OCI-LY3 (cell line): ENCODE data around the gene PYGM.

Experiments used
- H2AFZ ChIP-seq: fragments of 200-600, 300-600 bp; shearing (Covaris generic); 2 replicates; pipeline ENCODE4 v1.6.0; 2014; ENCODE audit warnings: antibody characterized with exemption, low read depth, low read length
- H3K27ac ChIP-seq: fragments of 200-600, 300-600 bp; sonication (generic); 2 replicates; pipeline ENCODE4 v1.5.1; 2014; ENCODE audit warnings: mild to moderate bottlenecking, low read length, moderate library complexity, mixed read lengths
- H3K27me3 ChIP-seq: fragments of 200-600, 300-600 bp; sonication (generic); 2 replicates; pipeline ENCODE4 v1.6.1; 2014; ENCODE audit warnings: low read depth, low read length, mixed read lengths
- H3K36me3 ChIP-seq: fragments of 200-600, 300-600 bp; sonication (generic); replicated peaks from 2 replicates; pipeline ENCODE3; 2014; ENCODE audit warnings: low read depth, low read length, mixed read lengths
- H3K4me1 ChIP-seq: fragments of 300-600, 200-600 bp; sonication (generic); 2 replicates; pipeline ENCODE4 v1.6.1; 2014; ENCODE audit warnings: low read length, mixed read lengths
- H3K4me2 ChIP-seq: fragments of 200-600, 300-600 bp; sonication (generic); 2 replicates; pipeline ENCODE4 v1.6.1; 2014; ENCODE audit warnings: low read length, mixed read lengths
- H3K4me3 ChIP-seq: fragments of 300-600, 200-600 bp; sonication (generic); 2 replicates; pipeline ENCODE4 v1.5.1; 2014; ENCODE audit warnings: antibody characterized with exemption, mild to moderate bottlenecking, low read length, moderate library complexity
- H3K79me2 ChIP-seq: fragments of 300-600, 200-600 bp; shearing (Covaris generic); 2 replicates; pipeline ENCODE4 v1.6.1; 2014; ENCODE audit warnings: mild to moderate bottlenecking, low read length, mixed read lengths
- H3K9ac ChIP-seq: fragments of 300-600, 200-600 bp; shearing (Covaris generic); 2 replicates; pipeline ENCODE4 v1.6.0; 2014; ENCODE audit warnings: mild to moderate bottlenecking, low read length, moderate library complexity
- H3K9me3 ChIP-seq: fragments of 200-600, 300-600 bp; shearing (Covaris generic); 2 replicates; pipeline ENCODE4 v1.6.1; 2014; ENCODE audit warnings: low read length, mixed read lengths; ENCODE audit not compliant: insufficient read depth
- H4K20me1 ChIP-seq: fragments of 200-600, 300-600 bp; sonication (generic); 2 replicates; pipeline ENCODE4 v1.6.1; 2016; ENCODE audit warnings: low read length, mixed read lengths; ENCODE audit not compliant: insufficient read depth
- EZH2phosphoT487 ChIP-seq: fragments of 200-600 bp; shearing (Covaris generic); IDR thresholded peaks from 2 replicates; pipeline ENCODE4 v1.6.1; 2018; ENCODE audit warnings: antibody characterized with exemption, mixed run types, low read depth
- TF ChIP-seq, protein P1 (sequence below): fragments of 200-600, 300-600 bp; sonication (generic); IDR thresholded peaks from 2 replicates; pipeline ENCODE4 v1.5.1; 2014; ENCODE audit warnings: antibody characterized with exemption, low read length, low read depth

PYGM gene

DNA sequence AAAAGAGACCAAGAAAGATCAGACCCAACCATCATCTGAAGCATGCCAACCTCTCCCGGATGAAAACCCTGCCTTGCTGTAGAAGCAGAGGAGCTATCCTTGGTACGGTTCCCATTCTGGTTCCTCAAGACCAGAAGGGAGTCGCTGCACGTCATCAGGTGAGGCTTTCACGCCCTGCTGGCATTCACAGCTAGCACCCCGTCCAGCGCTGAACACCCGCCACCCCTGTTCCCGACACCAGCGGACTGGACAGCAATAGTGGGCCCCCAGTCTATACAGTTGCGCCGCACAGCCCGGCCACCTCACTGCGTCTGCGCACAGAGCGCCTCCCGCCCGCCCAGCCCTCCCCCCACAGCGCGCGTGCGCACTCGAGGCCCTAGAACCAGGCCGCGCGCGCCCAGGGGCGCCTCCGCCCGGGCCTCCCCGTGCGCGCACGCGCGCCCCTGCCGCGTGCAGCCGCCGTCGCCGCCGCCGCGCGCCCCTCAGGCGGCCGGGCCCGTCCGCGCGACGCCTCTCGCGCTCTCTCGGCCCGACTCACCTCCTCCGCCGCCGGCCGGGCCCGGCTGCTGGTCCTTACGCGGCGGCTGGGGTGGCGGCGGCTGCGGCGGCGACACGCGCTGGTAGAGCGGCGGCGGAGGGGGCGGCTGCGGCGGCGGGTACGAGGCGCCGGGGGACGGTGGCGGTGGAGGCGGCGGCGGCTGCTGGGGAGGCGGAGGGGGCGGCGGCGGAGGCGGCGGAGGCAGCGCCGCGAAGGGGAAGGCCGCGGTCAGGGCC, 17.9 kb upstream of the PYGM start:
- H3K4me1 ChIP-seq: peaks cover 51% of the 10 kb centered on the region
- H3K4me2 ChIP-seq: peak overlapping the region; percentile 98
- no peak overlapping the region for H2AFZ ChIP-seq
- peak overlapping the region; percentile 91 for H3K4me3 ChIP-seq
- peaks cover 51% of the 10 kb centered on the region for H3K36me3 ChIP-seq
- H3K9me3 ChIP-seq: no peaks in the 10 kb centered on the region
- H4K20me1 ChIP-seq: peaks cover 47% of the 10 kb centered on the region
- H3K79me2 ChIP-seq: peaks cover 62% of the 10 kb centered on the region
- no peak for TF ChIP-seq EZH2phosphoT487
- TF ChIP-seq, protein P1, sequence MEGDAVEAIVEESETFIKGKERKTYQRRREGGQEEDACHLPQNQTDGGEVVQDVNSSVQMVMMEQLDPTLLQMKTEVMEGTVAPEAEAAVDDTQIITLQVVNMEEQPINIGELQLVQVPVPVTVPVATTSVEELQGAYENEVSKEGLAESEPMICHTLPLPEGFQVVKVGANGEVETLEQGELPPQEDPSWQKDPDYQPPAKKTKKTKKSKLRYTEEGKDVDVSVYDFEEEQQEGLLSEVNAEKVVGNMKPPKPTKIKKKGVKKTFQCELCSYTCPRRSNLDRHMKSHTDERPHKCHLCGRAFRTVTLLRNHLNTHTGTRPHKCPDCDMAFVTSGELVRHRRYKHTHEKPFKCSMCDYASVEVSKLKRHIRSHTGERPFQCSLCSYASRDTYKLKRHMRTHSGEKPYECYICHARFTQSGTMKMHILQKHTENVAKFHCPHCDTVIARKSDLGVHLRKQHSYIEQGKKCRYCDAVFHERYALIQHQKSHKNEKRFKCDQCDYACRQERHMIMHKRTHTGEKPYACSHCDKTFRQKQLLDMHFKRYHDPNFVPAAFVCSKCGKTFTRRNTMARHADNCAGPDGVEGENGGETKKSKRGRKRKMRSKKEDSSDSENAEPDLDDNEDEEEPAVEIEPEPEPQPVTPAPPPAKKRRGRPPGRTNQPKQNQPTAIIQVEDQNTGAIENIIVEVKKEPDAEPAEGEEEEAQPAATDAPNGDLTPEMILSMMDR: no peak
- H3K27me3 ChIP-seq: no peaks in the 10 kb centered on the region
- peak overlapping the region; percentile 92 for H3K27ac ChIP-seq
- H3K9ac ChIP-seq: peak overlapping the region; percentile 95

DNA sequence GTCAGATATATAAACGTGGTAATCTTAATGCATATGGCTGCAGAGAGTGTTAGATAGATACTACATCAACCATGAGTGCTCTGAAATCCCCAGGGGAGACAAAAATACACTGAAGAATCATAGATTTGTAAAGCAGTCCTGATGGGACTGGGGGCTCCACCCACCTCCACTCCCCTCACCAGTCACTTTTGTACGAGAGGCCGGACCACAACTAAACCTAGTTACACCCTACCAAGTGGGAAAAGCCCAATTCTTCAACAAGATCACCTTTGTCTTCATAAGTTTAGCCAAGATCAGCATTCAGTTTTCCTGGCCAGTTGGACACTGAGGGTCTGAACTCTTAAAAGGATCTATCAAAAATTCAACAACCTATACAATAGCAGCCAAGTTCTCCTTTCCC, 17.1 kb upstream of the PYGM start:
- Histone ChIP-seq H3K79me2 (peaks cover 69% of the 10 kb centered on the region), H3K27me3 (no peaks in the 10 kb centered on the region), H3K4me3 (peak overlapping the region; percentile 91), H2AFZ (no peak overlapping the region), H3K4me2 (peak overlapping the region; percentile 98), H4K20me1 (peaks cover 53% of the 10 kb centered on the region), H3K9ac (peak overlapping the region; percentile 85), H3K9me3 (no peaks in the 10 kb centered on the region), H3K36me3 (peaks cover 56% of the 10 kb centered on the region), H3K27ac (peak overlapping the region; percentile 49), H3K4me1 (peaks cover 59% of the 10 kb centered on the region)
- TF ChIP-seq EZH2phosphoT487: no peak
- TF ChIP-seq, protein P1: no peak

- peak overlapping the region; percentile 85; the same call in 1 of the 2 replicates for H3K9ac ChIP-seq
- H4K20me1 ChIP-seq: peaks cover 58% of the 10 kb centered on the region
These were observed 16.7 kb upstream of the PYGM start for GRCh38 chr11:64776425-64776824.

GRCh38 chr11:64774144-64774543, 14.4 kb upstream of the PYGM start:
- no peak overlapping the region for H3K4me3 ChIP-seq
- TF ChIP-seq, protein P1: no peak
- TF ChIP-seq EZH2phosphoT487: no peak
- no peak overlapping the region for H3K4me2 ChIP-seq
- H3K9me3 ChIP-seq: no peaks in the 10 kb centered on the region
- H3K36me3 ChIP-seq: peaks cover 79% of the 10 kb centered on the region
- no peaks in the 10 kb centered on the region for H3K27me3 ChIP-seq
- H3K4me1 ChIP-seq: peaks cover 61% of the 10 kb centered on the region
- peaks cover 81% of the 10 kb centered on the region for H4K20me1 ChIP-seq
- peaks cover 91% of the 10 kb centered on the region for H3K79me2 ChIP-seq
- H2AFZ ChIP-seq: no peak overlapping the region
- no peak overlapping the region for H3K9ac ChIP-seq
- peak overlapping the region; percentile 90; the same call in 1 of the 2 replicates for H3K27ac ChIP-seq

More at GRCh38 chr11:64776425-64776824, 16.7 kb upstream of the PYGM start:
- peaks cover 73% of the 10 kb centered on the region for H3K79me2 ChIP-seq
- peaks cover 60% of the 10 kb centered on the region for H3K36me3 ChIP-seq
- H3K27ac ChIP-seq: peak overlapping the region; percentile 49; the same call in 1 of the 2 replicates
- TF ChIP-seq, protein P1: no peak
- no peak for TF ChIP-seq EZH2phosphoT487
- H3K9me3 ChIP-seq: no peaks in the 10 kb centered on the region
- H3K4me3 ChIP-seq: peak overlapping the region; percentile 91
- peaks cover 63% of the 10 kb centered on the region for H3K4me1 ChIP-seq
- H3K27me3 ChIP-seq: no peaks in the 10 kb centered on the region
- no peak overlapping the region for H2AFZ ChIP-seq
- peak overlapping the region; percentile 98 for H3K4me2 ChIP-seq
